GM12873 (cell line): ENCODE data around the gene AIG1.

Source experiments
- TF ChIP-seq, protein P1 (sequence below): IDR thresholded peaks from 2 replicates; pipeline ENCODE4 v1.5.1; 2012; ENCODE audit warnings: low read depth, mild to moderate bottlenecking, moderate library complexity, low read length, control low read depth; ENCODE audit not compliant: insufficient read depth; ENCODE audit errors: missing control alignments

The AIG1 gene

DNA sequence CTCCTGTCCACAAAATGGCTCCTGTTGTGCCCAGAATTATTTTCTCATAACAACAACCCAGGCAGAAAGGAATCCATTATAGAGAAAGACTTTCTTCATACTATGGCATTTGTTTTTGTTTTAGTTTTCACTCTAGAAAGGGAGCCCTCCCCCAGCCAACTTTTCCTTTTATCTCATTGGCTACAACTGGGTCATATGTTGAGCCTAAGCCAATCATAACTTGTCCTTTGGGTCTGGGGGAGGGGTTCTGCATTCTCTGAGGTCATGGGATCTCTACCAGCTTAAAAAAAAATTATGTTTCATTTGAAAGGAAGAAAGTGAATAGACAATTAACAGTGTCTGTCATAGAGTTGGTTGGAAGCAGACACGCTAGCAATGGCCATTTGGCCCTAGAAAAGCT lies 177.6 kb downstream of the AIG1 start:
- TF ChIP-seq, protein P1, sequence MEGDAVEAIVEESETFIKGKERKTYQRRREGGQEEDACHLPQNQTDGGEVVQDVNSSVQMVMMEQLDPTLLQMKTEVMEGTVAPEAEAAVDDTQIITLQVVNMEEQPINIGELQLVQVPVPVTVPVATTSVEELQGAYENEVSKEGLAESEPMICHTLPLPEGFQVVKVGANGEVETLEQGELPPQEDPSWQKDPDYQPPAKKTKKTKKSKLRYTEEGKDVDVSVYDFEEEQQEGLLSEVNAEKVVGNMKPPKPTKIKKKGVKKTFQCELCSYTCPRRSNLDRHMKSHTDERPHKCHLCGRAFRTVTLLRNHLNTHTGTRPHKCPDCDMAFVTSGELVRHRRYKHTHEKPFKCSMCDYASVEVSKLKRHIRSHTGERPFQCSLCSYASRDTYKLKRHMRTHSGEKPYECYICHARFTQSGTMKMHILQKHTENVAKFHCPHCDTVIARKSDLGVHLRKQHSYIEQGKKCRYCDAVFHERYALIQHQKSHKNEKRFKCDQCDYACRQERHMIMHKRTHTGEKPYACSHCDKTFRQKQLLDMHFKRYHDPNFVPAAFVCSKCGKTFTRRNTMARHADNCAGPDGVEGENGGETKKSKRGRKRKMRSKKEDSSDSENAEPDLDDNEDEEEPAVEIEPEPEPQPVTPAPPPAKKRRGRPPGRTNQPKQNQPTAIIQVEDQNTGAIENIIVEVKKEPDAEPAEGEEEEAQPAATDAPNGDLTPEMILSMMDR = no peak

DNA sequence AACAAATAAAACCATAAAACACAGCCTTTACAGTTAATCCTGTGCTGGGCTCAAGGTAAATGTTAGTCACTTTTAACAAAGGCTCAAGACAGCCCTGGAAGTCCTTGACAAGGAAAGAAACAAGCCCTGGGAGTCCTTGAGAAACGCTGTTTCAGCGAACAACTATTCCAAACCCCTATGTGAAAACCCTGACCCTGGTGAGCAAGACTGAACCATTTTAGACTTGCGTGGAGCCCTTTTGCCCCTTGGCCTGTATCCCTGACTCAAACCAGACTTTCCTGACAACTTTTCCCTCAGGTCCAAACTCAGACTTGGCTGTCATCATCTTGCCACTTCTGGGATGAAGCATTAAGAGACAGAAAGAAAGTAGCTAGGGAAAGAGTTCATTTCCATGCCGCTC lies 180.4 kb downstream of the AIG1 start:
- TF ChIP-seq, protein P1 = no peak

DNA sequence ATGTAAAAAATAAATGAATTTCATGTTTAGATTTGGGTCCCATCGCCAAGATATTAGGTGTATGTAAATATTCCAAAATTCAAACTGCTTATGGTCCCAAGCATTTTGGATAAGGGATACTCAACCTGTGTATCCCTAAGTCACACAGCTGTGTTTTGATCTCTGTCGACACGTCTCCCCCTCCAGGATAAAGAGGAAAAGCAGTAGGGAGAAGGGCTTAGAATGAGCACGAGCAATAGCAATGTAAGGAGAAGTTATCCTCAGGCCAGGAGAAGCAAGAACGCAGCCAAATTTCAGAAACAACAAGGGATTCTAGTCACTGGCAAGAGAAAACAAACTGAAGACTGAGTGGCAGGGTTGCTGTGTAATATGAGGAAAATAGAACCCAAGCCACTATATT lies 181.2 kb downstream of the AIG1 start:
- TF ChIP-seq, protein P1 = no peak

DNA sequence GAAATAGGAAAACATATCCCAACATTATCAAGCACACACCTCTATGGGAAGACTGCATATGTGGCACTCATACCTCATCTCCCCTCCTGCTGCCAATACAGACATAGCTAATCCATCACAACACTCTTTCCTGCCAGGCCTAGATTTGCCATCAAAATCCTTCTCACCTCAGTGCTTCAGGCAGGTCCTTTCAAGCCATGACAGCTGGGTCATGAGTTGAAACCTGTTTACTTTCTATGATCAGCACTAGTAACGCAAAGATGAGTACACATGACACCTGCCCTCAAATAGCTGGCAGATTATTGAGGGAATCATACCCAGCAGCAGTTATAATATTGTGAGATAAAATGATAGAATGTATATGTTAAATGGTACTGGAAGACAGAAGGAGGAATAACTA lies 183.1 kb downstream of the AIG1 start:
- TF ChIP-seq, protein P1 = no peak

DNA sequence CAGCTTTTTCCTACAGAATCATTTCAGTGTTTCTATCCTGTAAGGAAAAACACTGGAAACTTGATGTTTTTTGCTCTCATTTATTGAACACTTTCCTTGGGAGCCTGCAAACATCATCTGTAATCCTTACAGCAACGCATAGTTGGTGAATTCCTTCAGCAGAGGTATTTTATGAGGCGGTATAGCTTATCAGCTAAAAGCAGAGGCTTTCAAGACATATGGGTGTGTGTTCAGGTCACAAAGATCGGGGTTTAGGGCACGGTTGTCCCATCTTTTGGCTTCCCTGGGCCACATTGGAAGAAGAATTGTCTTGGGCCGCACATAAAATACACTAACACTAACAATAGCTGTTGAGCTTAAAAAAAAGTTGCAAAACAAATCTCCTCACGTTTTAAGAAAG lies 185.0 kb downstream of the AIG1 start:
- TF ChIP-seq, protein P1 = no peak

DNA sequence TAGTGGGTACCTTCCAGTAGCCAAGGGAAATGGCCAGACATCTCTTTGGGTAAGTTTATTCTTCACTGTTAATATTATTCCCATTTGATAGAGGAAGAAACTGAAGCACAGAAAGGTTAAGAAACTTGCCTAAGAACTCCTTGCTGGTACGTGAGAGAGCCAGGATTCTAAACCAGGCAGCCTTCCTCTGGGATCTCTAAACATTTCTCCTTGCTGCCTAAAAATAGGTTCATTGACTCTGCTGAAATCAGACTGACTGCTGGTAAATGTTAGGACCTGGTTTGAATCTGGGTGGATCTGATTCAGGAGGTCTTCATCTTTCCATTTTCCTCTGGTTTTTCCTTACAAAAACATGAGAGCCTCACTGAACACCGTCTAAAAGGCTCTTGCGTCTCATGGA lies 186.9 kb downstream of the AIG1 start:
- TF ChIP-seq, protein P1 = no peak

DNA sequence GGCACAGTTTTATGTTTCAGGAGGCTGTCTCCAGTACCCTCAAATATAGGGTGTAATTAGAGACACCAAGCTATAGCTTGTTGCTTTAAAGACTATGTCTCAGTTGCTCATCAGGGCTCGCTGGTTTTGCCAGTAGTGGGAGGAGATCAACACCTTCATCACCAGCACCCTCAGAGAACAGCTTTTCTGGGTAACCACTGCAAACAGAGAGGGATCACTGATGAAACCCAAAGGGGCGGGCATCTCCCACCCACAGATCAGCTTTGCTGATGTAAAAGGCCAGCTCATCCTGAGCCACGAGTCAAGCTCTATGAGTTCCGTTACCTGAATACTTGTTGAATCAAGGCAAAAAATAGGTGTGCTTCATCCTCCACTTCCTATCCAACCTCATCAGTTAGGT lies 187.7 kb downstream of the AIG1 start:
- TF ChIP-seq, protein P1 = no peak
